ENCODE results near the gene CSPG4.
"Not testable (repeated sequence)": the region's sequence is repeated elsewhere in the genome, so short reads cannot be mapped to it uniquely, and the experiment has no call there.

Gene CSPG4

GRCh38 chr15:75723847-75724660 lies 11.4 kb upstream of the CSPG4 start:
- DNase-seq = peak; percentile 78

DNA sequence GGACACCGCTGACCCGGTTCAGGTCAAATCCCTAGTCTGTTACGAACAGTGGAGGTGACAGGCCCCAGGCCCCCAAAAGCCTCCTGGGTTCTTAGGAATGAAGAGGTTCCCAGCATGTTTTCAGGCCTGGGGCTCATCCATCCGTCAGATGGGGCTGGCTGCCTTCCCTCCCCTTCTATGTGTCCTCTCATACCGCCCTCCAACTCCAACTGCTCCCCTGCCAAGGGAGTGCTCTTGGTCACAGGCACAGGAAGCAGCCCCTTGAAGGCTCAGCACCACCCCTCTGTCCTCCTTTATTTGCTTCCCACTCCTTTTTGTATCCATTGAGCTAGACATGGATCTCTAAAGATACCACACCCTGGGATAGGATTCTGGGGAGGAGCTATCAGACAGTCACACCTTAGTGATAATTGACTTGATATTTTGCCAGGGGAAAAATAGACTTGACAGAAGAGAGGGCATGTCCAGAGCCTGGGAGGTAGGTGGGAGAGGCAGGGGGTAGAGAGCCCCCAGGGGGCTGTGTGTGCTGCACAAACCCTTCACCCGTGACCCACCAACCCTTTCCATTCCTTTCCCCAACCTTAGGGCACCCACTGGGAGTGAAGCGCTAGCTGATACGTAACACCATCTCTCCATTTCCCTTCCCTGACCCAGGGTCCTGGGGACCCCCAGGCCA lies 10.7 kb upstream of the CSPG4 start:
- DNase-seq = no peak

DNA sequence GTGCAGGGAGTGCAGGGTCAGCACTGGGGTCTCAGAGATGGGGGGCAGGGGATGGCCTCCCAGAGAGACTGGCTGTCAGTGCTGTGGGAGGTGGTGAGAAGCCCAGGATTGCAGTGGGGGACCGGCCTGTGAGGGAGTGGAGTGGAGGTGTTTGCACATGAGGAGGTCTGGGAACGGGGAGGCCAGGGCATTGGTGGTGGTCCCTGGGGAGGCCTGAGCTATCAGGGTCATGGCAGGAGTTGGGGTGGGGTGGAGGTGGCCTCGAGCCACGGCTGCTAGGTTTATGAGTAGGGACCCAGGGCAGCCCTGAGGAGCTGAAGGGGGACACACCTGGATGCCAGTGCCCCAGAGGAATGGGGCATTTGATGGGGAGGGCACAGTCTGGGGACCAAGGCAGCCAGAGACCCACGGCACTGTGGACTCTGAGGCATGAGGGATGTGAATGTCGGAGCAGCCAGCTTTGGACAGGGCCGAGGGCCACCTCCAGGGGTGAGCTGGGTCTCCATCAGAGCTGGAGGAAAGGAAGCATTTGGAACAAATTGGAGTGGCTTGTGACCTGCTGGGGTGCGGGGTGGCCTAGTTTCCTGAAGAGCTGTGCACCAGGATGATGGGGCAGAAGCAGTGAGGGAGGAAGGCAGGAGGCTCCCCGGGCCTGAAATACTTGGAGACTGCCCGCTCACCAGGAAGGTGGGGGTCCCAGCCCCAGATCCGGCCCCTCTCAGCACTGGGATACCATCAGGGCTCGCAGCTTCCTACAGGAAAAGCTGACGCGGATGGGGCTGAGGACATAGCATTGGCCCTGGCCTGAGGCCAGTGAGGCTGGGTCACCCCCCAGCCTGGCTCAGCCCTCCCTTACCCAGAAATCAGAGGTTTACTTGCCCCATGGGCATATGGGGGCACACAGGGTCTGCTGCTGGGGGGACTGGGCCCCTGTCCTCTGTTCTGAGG lies 9.5 kb upstream of the CSPG4 start:
- no peak for DNase-seq

DNA sequence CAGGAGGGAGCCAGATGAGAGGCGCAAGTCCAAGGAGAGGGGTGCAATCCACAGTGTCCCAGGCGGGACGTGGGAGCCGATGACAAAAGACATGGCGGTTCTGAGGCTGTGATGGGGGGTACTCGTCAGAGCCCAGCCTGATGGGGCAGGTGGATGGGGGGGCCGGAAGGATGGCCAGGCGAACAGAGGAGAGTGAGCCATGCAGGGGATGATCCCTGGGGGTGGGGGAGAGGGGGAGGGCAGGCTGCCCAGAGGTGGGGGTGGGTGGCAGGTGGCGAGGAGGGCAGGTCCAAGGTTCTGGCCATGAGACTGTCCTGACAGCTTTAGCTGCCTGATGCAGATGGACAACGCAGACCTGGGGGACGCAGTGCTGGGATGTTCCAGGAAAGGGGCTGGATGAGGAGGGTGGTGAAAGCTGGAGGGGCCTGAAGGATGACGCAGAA lies 8.9 kb upstream of the CSPG4 start:
- no peak for DNase-seq

- peak; percentile 30 for DNase-seq
Observed at GRCh38 chr15:75720787-75721479, 8.3 kb upstream of the CSPG4 start.

GRCh38 chr15:75720297-75720696 lies 7.6 kb upstream of the CSPG4 start:
- DNase-seq = no peak

DNA sequence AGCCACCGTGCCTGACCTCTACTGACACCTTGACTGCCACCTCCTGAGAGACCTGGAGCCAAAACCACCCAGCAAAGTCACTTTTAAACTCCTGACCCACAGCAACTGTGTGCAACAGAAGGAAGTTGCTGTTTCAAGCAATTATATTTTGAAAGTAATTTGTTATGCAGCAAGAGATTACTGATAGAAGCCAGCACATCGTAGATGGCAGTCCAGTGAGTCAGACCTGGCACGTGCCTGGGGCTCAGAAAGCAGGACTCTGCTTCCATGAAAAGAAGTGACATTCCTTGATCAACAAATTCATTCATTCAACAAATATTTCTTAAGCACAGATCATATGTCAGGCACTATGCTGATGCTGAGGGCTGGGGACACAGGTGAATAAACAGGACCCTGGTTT lies 5.7 kb upstream of the CSPG4 start:
- no peak for DNase-seq

DNA sequence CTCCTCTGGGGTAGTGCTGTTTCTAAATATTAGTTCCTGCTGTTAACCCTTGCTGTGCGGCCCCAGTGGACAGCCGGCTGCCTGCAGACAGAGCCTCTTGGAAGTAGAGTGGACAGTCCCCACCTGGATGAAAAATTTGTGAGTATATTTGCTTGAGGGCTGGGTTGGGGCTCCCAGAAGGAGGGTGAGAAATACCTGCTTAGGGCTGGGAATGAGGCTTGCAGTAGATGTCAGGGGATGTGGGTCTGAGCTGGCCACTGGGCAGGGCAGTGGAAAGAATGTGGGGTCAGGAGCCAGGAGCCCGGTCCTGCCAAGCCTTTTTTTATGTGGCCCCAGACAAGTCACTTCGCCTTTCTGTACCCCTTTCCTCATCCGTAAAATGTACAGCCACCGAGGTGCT lies 4.4 kb upstream of the CSPG4 start:
- not testable (repeated sequence) for DNase-seq

- DNase-seq = not testable (repeated sequence)
Observed at GRCh38 chr15:75716249-75716950, 3.8 kb upstream of the CSPG4 start.

DNA sequence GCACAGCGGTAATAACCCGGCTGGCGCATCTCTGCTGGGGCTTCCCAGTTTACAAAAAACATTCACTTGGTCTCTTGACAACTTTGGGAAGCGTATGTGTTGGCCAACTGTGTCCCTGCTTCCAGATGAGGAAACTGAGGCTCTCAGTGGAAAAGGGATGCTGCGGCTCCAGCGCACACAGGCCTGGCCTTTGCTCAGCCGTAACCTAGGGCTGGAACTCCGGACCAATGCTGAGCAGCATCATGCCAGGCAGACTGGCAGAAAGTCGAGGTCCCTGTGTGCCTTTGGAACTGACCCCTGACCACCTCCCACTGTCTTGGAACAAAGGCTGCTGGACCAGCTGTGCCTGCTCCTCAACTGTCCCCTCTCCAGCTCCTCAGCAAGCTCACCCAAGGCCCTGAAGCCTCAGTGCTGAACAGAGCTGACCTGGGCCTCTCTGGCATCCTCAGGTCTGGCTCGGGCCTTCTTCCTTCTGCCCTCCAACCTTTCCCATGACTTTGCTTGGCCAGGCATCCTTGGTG lies 2.7 kb upstream of the CSPG4 start:
- DNase-seq = not testable (repeated sequence)

- no peak for DNase-seq
Observed at GRCh38 chr15:75714195-75714594, 1.5 kb upstream of the CSPG4 start.

GRCh38 chr15:75713338-75713895 lies 769 bp upstream of the CSPG4 start:
- DNase-seq = no peak

DNA sequence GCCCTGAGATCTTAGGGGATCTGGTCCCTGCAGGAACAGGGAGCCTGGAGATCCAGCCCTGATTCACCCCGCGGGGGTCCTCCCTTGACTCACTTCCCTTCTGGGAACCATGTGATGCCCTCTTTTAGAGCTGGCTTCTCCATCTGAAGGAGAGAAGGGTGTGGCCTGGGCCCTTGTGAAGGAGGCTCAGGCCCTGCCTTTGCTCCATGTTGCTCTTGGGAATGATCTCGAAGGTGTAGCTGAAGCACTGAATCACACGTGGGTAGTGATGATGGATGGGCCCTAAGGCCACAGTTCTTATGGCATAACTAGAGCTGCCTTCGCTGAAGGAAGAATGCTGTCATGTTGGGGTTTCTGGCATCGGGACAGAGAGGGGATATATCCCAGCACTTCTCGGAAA lies 1.2 kb downstream of the CSPG4 start:
- not testable (repeated sequence) for DNase-seq

- not testable (repeated sequence) for DNase-seq
Observed at GRCh38 chr15:75710874-75711273, 1.8 kb downstream of the CSPG4 start.

DNA sequence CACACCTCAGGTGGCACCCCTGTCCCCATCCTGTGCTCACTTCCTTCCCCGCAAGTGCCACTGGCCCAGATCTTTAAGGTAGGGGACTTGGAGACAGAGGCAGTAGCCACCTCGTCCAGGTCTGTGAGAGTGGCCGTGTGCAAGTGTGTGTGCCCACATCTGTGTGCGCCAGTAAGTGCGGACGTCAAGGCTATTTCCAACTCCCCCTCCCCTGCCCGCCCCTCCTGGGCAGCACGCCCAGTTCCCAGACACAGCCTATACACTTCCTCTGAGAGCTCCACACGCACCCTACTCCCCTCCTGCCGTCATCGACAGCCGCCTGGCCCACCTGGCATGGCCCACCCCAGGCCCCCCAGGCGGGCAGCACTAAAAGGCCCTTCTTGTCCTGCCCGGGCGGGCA lies 3.2 kb downstream of the CSPG4 start:
- DNase-seq = not testable (repeated sequence)

- no peak for DNase-seq
Observed at GRCh38 chr15:75706682-75706954, 6.0 kb downstream of the CSPG4 start.

GRCh38 chr15:75705854-75706681 lies 6.6 kb downstream of the CSPG4 start:
- DNase-seq = no peak

DNA sequence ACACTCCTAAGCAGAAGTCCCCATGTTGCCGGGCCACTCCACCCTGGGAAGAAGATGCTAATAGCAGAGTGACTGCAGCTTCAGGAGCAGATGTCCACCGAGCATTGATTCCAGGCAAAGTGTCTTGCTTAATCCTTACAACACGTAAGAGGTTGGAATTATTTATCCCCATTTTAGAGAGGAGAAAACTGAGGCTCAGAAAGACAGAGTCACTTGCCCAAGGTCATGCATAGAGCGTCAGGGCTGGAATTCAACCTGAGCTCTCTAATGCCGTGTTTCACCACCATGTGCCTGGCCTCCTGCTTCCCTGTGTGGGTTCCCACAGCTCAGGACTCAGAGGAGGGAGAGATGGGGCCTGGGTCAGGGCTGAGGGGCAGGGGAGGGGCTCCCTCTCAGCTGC lies 7.3 kb downstream of the CSPG4 start:
- not testable (repeated sequence) for DNase-seq

DNA sequence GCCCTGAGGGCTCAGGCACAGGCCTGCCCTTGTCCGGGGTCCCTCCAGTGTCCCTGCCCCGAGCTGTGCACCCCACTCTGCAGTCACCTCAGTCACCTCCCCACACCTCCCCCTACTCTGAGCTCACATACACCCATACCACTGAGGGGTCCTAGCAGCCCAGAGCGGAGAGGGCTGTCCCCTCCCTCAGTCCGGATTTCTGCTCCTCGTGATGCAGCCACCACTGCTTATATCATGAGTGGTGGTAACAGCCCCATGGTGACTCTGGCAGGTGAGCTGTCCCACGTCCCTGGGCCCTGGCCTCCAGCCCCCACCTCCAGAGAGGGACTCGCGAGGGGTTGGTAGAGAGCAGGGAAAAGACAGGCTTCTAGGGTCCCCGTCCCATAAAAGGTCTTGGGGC lies 8.0 kb downstream of the CSPG4 start:
- DNase-seq = no peak

- DNase-seq = no peak
Observed at GRCh38 chr15:75704263-75704615, 8.4 kb downstream of the CSPG4 start.

Measured in CD4-positive, alpha-beta T cell treated with Interferon gamma for 1 hour (primary cell).